ENCODE data around the gene MYH11.

The MYH11 gene

DNA sequence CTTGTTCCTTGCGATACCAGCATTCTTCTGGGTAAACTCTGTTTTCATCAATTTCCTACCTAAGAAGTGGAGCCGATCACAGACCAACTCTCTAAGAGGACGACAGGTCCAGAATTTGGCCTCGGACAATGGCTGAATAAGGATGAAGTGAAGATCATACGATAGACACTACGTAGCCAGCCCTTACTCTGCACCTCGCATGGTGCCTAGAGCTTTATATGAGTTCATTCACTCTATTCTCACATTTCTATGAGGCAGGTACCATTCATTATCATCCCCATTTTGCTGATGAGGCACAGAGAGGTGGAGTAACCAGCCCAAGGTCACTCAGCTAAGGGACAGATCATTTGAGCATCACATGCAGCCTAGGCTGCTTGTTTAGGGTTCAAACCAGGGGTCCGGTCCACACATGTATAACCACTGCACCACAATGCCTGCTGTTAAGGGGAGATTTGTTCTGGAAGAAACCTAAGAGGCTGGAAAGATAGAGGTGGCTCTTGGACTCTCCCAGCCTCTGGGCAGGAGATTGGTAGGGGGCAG lies 78.6 kb downstream of the MYH11 start:
- DNase-seq: no peak
- TF ChIP-seq GATA1 (IDR thresholded peaks at IDR 0.05; ENCODE audit: low read depth, low read length) (no peak), POLR2A (IDR thresholded peaks at IDR 0.05; ENCODE audit: low read length) (no peak)

DNA sequence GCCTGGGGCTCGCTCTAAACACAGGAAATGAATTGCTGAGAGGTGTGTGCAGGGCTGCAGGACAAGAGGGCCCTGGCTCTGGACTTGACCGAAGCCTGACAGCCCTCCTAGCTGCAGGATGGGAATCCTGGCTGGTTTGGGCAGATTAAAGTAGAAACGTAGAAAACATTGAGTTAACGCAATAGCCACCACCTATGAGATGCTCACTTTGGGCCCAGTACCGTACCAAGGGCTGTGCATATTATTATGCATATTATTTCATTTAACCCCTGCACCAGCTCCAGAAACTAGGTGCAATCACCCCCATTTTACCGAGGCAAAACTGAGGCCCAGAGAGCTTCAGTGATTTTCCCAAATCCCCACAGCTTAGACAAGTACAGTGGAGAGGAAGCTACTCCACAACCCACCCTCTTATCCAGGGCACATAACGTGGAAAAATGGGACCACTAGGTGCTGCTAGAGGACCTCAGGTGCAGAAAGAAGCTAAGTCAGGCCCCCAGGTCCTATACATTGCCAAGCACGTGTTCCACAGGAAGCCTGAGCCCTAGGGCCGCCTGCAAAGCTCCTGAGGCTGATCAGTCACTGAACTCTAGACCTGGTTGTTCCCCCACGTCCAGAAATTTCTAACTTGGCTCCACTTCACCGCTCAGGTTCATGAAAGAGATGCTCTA lies 79.2 kb downstream of the MYH11 start:
- no peak for TF ChIP-seq POLR2A (IDR thresholded peaks at IDR 0.05; ENCODE audit: low read length)
- TF ChIP-seq GATA1 (IDR thresholded peaks at IDR 0.05; ENCODE audit: low read depth, low read length): no peak
- DNase-seq: peak; percentile 37 to 44

DNA sequence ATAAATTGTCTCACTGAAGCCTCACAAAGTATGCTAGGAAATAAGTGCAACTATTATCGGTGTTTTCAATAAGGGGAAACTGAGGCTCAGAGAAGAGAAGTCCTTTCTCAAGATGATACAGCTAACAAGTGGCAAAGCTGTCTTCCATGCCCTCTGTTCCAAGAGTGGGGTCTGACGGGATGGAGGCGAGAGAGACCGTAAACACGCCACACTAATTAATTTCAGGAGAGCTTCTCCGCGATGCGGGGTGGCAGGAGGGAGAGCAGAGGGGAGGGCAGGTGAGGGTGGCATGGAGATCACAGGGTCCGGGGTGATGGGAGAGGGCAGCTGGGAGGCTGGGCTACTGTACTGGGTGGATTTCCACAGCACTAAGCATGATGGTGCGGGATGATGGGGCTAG lies 80.3 kb downstream of the MYH11 start:
- no peak for DNase-seq
- TF ChIP-seq POLR2A (IDR thresholded peaks at IDR 0.05; ENCODE audit: low read length): no peak
- TF ChIP-seq GATA1 (IDR thresholded peaks at IDR 0.05; ENCODE audit: low read depth, low read length): no peak

DNA sequence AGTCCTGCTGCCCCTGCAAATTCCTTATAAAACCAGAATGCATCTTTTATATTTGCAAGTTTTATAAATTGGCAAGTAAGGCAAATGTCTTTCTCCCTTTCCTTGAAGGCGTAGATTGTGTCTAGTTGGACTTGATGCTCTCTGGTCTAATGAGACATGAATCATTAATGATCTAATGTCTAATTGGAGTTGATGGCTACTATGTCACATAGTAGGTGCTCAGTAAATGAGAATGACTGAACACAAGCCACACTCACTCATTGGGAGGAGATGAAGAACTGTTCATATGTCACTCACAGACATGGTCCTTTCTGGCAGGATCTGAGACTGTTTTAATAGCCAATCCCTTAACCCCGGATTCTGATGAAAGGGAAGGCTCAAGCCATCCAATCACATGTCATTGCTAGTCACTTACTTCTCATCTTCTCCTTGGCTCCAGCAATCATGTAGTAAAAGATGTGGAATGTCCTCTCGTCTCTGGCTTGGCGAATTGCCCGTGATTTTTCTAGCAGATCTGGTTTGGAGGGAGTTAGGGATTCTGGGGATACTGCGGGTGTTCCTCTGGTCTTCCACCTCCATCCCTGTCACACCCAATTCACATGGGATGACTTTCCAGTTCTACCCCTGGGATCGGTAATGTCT lies 81.0 kb downstream of the MYH11 start:
- TF ChIP-seq POLR2A (IDR thresholded peaks at IDR 0.05; ENCODE audit: low read length) (no peak), GATA1 (IDR thresholded peaks at IDR 0.05; ENCODE audit: low read depth, low read length) (no peak)
- DNase-seq: no peak

DNA sequence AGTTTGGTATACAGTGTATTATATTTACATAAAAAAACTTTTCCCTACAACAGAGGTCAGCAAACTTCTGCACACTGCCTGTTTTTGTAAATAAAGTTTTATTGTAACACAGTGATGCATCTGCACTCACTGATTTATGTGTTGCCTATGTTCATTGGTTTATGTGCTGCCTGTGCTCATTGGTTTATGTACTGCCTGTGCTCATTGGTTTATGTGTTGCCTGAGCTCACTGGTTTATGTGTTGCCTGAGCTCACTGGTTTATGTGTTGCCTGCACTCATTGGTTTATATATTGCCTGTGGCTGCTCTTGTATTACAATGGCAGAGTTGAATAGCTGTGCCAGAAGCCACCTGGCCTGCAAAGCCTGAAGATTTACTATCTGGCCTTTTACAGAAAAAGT lies 81.6 kb downstream of the MYH11 start:
- TF ChIP-seq POLR2A (IDR thresholded peaks at IDR 0.05; ENCODE audit: low read length): no peak
- TF ChIP-seq GATA1 (IDR thresholded peaks at IDR 0.05; ENCODE audit: low read depth, low read length): no peak
- DNase-seq: peak in 1 of 2 experiments; percentile 20

DNA sequence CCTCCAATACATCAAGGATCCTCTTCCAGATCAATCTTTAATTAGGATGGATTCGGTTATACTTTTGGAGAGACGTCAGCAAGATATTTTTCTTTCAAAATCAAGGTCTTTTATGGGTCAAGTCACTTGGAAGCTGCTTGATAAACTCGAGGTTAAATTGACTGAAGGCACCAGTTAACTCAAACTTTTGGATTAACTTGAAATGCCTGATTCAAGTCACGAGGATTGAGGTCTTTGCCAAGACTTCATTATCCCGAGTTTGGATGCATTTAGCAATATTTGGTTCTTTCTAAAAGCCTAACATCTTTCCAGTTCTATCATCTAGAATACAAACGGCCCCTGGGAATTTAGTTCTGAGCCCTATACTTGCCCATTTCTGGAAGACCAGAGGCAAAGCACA lies 82.9 kb downstream of the MYH11 start:
- TF ChIP-seq POLR2A (IDR thresholded peaks at IDR 0.05; ENCODE audit: low read length): no peak
- DNase-seq: no peak

DNA sequence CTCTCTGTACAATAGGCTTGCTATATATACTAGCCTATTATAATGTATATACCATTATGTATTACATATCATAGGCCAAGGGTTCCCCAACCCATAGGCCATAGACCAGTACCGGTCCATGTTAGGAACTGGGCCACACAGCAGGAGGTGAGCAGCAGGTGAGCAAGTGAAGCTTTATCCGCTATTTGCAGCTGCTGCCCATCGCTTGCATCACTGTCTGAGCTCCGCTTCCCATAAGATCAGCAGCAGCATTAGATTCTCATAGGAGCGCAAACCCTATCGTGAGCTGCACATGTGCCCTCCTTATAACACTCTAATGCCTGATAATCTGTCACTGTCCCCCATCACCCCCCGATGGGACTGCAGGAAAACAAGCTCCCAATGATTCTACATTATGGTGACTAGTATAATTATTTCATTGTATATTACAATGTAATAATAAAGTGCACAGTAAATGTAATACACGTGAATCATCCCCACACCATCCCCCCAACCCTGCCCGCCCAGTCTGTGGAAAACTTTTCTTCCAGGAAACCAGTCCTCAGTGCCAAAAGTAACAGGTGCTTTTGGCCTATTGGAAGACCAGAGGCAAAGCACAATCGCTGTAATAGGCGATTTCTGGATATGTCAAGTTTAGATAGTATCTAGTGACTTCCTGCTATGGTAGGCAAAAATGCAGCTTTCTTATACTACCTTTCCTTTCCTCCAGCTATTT lies 84.1 kb downstream of the MYH11 start:
- TF ChIP-seq GATA1 (IDR thresholded peaks at IDR 0.05; ENCODE audit: low read depth, low read length): no peak
- no peak for TF ChIP-seq POLR2A (IDR thresholded peaks at IDR 0.05; ENCODE audit: low read length)

DNA sequence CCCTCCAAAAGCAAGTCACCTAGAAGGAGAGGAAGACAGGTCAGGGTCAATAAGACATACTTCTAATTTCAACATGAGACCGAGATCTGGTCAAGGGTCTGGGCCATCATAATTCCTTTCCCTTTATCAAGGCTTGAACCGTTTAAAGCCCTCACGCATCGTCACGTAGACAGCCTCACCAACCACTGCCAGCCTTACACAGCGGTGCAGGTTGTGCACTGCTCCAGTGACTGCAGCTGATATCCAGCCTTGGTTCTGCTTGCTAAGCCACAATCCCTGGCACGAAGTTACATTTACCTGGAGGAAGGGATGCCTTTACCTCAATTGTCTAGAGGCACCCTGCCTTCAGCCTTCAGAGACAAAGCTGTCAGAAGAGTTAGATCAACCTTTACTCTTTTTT lies 85.1 kb downstream of the MYH11 start:
- no peak for DNase-seq
- TF ChIP-seq GATA1 (IDR thresholded peaks at IDR 0.05; ENCODE audit: low read depth, low read length) (no peak), POLR2A (IDR thresholded peaks at IDR 0.05; ENCODE audit: low read length) (no peak)

More for the DNA sequence above, 84.1 kb downstream of the MYH11 start:
- DNase-seq: no peak

DNA sequence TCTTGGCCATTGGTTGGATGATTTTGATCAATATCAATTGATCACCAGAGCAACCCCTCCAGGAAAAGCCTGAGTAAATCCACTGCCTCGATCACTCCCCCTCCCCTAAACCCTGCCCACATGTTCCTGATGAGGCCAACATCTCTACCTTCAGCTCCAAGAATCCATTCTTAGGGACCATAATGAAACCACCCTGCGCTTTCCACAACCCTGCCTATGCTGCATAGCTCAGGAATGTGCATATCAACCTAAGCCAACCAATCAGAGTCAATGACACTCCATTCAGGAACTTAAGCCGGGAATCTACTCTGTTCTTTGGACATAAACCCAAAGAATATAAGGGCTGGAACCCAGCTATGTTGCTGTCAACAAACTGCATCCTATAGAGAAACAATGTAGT lies 86.3 kb downstream of the MYH11 start:
- no peak for DNase-seq
- no peak for TF ChIP-seq GATA1 (IDR thresholded peaks at IDR 0.05; ENCODE audit: low read depth, low read length)
- no peak for TF ChIP-seq POLR2A (IDR thresholded peaks at IDR 0.05; ENCODE audit: low read length)

DNA sequence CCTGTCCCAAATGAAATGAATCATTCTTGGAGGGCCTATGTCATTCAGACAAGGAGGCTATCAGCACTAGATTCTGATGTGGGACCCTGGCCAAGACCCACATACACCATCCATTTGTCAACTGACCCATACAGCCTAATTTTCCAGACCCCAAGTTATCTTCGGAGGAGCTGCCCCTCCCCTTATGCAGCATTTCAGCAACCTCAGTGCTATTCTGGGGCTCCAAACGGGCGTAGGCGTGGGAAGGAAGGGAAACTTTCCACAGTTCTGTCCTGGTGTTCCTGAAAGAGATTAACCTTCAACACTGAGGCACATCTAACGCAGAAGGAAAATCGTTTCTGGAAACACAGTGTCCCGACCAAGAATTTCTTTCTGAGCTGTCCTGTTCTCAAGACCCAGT lies 86.7 kb downstream of the MYH11 start:
- no peak for TF ChIP-seq POLR2A (IDR thresholded peaks at IDR 0.05; ENCODE audit: low read length)
- no peak for TF ChIP-seq GATA1 (IDR thresholded peaks at IDR 0.05; ENCODE audit: low read depth, low read length)
- no peak for DNase-seq

DNA sequence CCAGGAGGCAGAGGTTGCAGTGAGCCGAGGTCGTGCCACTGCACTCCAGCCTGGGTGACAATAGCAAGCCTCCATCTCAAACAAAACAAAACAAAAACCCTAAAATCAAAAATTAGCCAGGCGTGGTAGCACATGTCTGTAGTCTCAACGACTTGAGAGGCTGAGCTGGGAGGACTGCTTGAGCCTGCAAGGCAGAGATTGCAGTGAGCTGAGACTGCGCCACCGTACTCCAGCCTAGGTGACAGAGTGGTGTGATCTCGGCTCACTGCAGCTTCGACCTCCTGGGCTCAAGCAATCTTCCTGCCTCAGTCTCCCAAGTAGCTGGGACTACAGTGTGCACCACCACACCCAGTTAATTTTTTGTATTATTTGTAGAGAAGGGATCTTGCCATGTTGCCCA lies 87.6 kb downstream of the MYH11 start:
- DNase-seq: no peak
- TF ChIP-seq POLR2A (IDR thresholded peaks at IDR 0.05; ENCODE audit: low read length): no peak
- no peak for TF ChIP-seq GATA1 (IDR thresholded peaks at IDR 0.05; ENCODE audit: low read depth, low read length)

DNA sequence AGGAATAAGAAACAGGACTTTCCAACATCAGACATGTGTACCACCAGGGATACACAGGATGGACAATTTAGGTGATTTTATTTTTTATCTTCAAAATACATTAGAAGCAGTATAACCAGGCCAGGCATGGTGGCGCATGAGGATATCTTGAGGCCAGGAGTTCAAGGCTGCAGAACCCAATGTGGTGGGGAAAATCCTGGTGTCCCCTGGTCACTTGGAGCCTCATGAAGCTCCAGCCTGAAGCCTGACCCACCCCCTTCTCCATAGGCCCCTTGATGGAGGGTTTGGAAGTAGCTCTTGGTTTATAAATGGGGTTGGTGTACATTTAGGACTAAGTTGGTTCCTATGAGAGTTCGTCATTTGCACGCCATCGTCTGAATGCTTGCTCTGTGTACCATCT lies 88.6 kb downstream of the MYH11 start:
- DNase-seq: no peak
- TF ChIP-seq POLR2A (IDR thresholded peaks at IDR 0.05; ENCODE audit: low read length): no peak
- TF ChIP-seq GATA1 (IDR thresholded peaks at IDR 0.05; ENCODE audit: low read depth, low read length): no peak

DNA sequence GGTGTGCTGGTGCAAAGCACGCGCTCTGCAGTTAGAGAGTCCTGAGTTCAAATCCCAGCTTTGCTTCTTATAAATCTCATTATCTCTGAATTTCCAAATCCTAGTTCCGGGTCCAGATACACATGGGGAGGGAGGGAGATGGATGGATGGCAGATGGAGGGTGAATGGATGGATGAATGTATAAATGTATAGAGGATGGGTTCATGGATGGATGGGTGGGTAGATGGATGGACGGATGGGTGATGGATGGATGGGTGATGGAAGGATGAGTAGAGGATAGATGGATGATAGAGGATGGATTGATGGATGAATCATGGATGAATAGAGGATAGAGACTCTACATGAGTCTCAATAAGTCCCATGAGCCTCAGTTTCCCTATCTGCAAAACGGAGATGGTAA lies 89.9 kb downstream of the MYH11 start:
- no peak for DNase-seq
- TF ChIP-seq POLR2A (IDR thresholded peaks at IDR 0.05; ENCODE audit: low read length): no peak
- TF ChIP-seq GATA1 (IDR thresholded peaks at IDR 0.05; ENCODE audit: low read depth, low read length): no peak

DNA sequence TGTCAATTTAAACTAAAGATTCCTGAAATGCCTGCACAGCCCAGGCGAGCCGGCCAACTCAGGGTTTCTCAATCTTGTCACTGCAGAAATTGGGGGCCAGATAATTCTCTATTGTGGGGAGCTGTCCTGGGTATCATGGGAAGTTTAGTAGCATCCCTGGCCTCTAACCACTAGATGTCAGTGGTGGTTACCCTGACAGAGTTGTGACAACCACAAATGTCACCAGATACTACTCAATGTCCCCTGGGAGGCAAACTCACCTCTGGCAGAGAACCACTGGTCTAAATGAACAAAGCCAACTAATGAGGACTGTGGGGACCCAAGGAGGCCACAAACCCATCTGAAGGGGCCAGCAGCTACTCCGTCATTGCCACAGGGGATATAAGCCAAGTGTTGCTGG lies 90.9 kb downstream of the MYH11 start:
- TF ChIP-seq GATA1 (IDR thresholded peaks at IDR 0.05; ENCODE audit: low read depth, low read length): no peak
- TF ChIP-seq POLR2A (IDR thresholded peaks at IDR 0.05; ENCODE audit: low read length): no peak
- peak; percentile 51 to 67 for DNase-seq
